ENCODE measurements around the gene LINC01488. TPM values are rescaled to one million over a fixed set of nuclear protein-coding genes. Genes with fewer than 3 reads are reported as not detected.

Gene LINC01488
- total RNA-seq, 2 experiments from 2014 or later, result not detected

DNA sequence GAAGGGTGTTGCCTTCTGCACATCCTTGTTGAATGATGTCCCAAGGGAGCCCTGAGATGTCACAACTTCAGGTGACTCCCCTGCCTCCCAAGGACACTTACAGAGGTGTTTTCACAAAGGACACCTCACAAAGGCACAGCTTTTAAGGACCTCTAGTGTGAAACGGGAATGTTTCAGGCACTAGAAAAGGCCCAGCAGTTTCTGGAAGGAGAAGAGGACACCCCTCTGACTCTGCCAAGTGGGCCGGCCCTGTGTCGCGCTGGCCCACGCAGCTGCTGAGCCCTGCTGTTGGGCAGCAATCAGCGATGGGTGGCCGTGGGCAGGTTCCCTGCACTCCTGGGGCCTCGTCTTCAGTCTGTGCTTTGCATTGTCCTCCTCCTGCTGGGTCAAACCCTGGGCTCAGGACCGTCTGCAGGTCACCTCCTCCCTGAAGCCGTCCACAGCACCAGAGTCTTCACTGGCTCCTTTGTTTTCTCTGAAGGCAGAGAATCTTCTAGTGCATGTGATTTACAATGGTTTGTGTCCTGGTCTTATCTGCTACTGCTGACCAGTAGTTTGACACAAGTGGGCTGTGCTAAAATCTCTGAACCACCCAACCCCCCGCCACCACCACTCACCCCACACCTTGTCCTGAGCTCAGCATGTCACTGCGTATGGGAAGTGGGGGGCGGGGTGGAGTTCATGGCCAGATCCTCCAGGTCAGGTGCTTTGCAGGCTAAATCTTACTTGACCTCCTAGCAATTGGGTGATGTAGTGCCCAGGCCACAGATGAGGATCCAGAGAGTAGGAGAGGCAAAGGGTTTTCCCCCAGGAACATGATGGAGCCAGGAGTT, 3.2 kb downstream of the LINC01488 start:
- DNase-seq, result no peak
- H3K27me3 Mint-ChIP-seq, result no peaks in the 10 kb centered on the region
- TF ChIP-seq, protein P1, sequence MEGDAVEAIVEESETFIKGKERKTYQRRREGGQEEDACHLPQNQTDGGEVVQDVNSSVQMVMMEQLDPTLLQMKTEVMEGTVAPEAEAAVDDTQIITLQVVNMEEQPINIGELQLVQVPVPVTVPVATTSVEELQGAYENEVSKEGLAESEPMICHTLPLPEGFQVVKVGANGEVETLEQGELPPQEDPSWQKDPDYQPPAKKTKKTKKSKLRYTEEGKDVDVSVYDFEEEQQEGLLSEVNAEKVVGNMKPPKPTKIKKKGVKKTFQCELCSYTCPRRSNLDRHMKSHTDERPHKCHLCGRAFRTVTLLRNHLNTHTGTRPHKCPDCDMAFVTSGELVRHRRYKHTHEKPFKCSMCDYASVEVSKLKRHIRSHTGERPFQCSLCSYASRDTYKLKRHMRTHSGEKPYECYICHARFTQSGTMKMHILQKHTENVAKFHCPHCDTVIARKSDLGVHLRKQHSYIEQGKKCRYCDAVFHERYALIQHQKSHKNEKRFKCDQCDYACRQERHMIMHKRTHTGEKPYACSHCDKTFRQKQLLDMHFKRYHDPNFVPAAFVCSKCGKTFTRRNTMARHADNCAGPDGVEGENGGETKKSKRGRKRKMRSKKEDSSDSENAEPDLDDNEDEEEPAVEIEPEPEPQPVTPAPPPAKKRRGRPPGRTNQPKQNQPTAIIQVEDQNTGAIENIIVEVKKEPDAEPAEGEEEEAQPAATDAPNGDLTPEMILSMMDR (IDR thresholded peaks at IDR 0.05), result no peak
- H3K4me3 Mint-ChIP-seq, result no peak overlapping the region
- Histone ChIP-seq H3K4me3 (ENCODE audit: low read length) (no peak overlapping the region), H3K9me3 (ENCODE audit: control insufficient read depth in 1 of 2, insufficient read depth in 1 of 2, low read length in 2 of 2) (peaks cover 4 to 17% of the 10 kb centered on the region in 2 experiments), H3K36me3 (ENCODE audit: insufficient read depth, low read length) (no peaks in the 10 kb centered on the region), H3K4me1 (ENCODE audit: insufficient read depth, low read length) (no peaks in the 10 kb centered on the region), H3K27ac (ENCODE audit: low read depth in 1 of 2, low read length in 2 of 2) (no peak overlapping the region), H3K27me3 (ENCODE audit: control insufficient read depth in 1 of 2, insufficient read depth in 2 of 2, low read length in 2 of 2) (no peaks in the 10 kb centered on the region)
- no peak overlapping the region for H3K27ac Mint-ChIP-seq
- H3K36me3 Mint-ChIP-seq (ENCODE audit: low read depth), result no peaks in the 10 kb centered on the region
- no peaks in the 10 kb centered on the region for H3K4me1 Mint-ChIP-seq (ENCODE audit: low read depth)
- ChIA-PET POLR2A (no interaction called here), CTCF (no interaction called here)
- no peaks in the 10 kb centered on the region for H3K9me3 Mint-ChIP-seq
- intact Hi-C loops (cut with DNase I, micrococcal nuclease), result no loop called here
- ATAC-seq (ENCODE audit: poor library complexity), result no peak

GRCh38 chr11:69485337-69486041, 4.0 kb downstream of the LINC01488 start:
- Histone ChIP-seq H3K4me1 (ENCODE audit: insufficient read depth, low read length) (no peaks in the 10 kb centered on the region), H3K27me3 (ENCODE audit: control insufficient read depth in 1 of 2, insufficient read depth in 2 of 2, low read length in 2 of 2) (no peaks in the 10 kb centered on the region), H3K4me3 (ENCODE audit: low read length) (no peak overlapping the region), H3K36me3 (ENCODE audit: insufficient read depth, low read length) (no peaks in the 10 kb centered on the region), H3K27ac (ENCODE audit: low read depth in 1 of 2, low read length in 2 of 2) (no peak overlapping the region), H3K9me3 (ENCODE audit: control insufficient read depth in 1 of 2, insufficient read depth in 1 of 2, low read length in 2 of 2) (peaks cover 4 to 17% of the 10 kb centered on the region in 2 experiments)
- no peak for DNase-seq
- POLR2A ChIA-PET, result no interaction called here
- CTCF ChIA-PET, result no interaction called here
- TF ChIP-seq, protein P1 (IDR thresholded peaks at IDR 0.05), result no peak
- H3K27me3 Mint-ChIP-seq, result no peaks in the 10 kb centered on the region
- no peaks in the 10 kb centered on the region for H3K9me3 Mint-ChIP-seq
- H3K4me3 Mint-ChIP-seq, result no peak overlapping the region
- H3K27ac Mint-ChIP-seq, result no peak overlapping the region
- intact Hi-C loops (cut with DNase I, micrococcal nuclease), result no loop called here
- no peaks in the 10 kb centered on the region for H3K4me1 Mint-ChIP-seq (ENCODE audit: low read depth)
- ATAC-seq (ENCODE audit: poor library complexity), result no peak
- H3K36me3 Mint-ChIP-seq (ENCODE audit: low read depth), result no peaks in the 10 kb centered on the region

DNA sequence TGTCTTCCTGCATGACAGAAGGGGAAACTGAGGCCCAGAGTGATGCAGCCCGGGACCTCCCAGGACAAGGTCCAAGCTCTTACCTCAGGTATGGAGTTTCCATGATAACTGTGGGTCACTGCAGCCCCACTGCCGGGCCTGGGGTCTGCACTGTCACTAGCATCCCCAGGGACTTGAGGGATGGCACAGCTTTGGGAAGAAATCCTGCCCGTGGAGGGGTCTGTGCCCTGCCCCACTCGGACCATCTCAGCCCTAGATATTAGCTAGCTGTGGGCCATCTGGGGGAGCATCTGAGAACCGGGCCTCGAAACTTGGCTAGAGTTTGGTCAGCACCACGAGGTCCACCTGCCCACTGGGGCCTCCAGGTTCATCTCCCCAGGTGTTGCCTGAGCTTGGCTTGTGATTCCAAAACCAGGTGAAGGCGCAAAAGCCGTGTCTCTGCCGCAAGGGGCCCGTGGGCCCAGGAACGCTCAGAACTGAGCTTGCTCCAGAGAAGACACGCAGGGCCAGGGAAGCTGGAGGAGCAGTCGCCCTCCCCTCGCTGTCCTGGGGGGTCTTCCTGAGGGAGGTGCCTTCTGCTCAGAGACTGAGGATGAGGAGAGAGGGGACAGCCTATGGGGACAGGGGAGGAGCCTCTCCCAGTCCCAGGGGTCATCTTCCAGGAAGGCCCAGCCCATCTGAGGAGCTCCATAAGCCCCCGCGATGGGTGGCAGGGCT, 4.8 kb downstream of the LINC01488 start:
- intact Hi-C loops (cut with DNase I, micrococcal nuclease), result no loop called here
- DNase-seq (no peak), ATAC-seq (ENCODE audit: poor library complexity) (no peak)
- Histone ChIP-seq H3K4me3 (ENCODE audit: low read length) (no peak overlapping the region), H3K4me1 (ENCODE audit: insufficient read depth, low read length) (no peaks in the 10 kb centered on the region), H3K9me3 (ENCODE audit: control insufficient read depth in 1 of 2, insufficient read depth in 1 of 2, low read length in 2 of 2) (peaks cover 4 to 13% of the 10 kb centered on the region in 2 experiments), H3K27ac (ENCODE audit: low read depth in 1 of 2, low read length in 2 of 2) (no peak overlapping the region), H3K27me3 (ENCODE audit: control insufficient read depth in 1 of 2, insufficient read depth in 2 of 2, low read length in 2 of 2) (no peaks in the 10 kb centered on the region), H3K36me3 (ENCODE audit: insufficient read depth, low read length) (no peaks in the 10 kb centered on the region)
- Mint-ChIP-seq H3K9me3 (no peaks in the 10 kb centered on the region), H3K27me3 (no peaks in the 10 kb centered on the region), H3K27ac (no peak overlapping the region), H3K4me1 (ENCODE audit: low read depth) (no peaks in the 10 kb centered on the region), H3K4me3 (no peak overlapping the region), H3K36me3 (ENCODE audit: low read depth) (no peaks in the 10 kb centered on the region)
- TF ChIP-seq, protein P1 (IDR thresholded peaks at IDR 0.05), result no peak
- ChIA-PET CTCF (no interaction called here), POLR2A (no interaction called here)

All from CD4-positive, alpha-beta T cell (primary cell).